Ovary (tissue), 3 donors: ENCODE measurements around the gene ANKRD23.

Source experiments
- EP300 ChIP-seq: sonication (generic); formaldehyde crosslinking; IDR thresholded peaks from one replicate; pipeline ENCODE4 v1.6.1; 2017; ENCODE audit warnings: antibody characterized with exemption
- POLR2A ChIP-seq: fragments of 450-650 bp; IDR thresholded peaks from one replicate; pipeline ENCODE4 v1.6.1; 2017; ENCODE audit warnings: antibody characterized with exemption, mild to moderate bottlenecking, moderate library complexity
- TF ChIP-seq, protein P1 (sequence below), 3 donors: fragments of 450-650 bp in 2 of 3; fragments of 200-600 bp in 1 of 3; IDR thresholded peaks; one replicate each; pipeline versions ENCODE4 v1.5.1 to v1.8.0; 2016 to 2022; ENCODE audit warnings: antibody characterized with exemption in 3 of 3, mild to moderate bottlenecking in 1 of 3
- donor health status: DM: no; HTN: no; CAD: no.

DNA sequence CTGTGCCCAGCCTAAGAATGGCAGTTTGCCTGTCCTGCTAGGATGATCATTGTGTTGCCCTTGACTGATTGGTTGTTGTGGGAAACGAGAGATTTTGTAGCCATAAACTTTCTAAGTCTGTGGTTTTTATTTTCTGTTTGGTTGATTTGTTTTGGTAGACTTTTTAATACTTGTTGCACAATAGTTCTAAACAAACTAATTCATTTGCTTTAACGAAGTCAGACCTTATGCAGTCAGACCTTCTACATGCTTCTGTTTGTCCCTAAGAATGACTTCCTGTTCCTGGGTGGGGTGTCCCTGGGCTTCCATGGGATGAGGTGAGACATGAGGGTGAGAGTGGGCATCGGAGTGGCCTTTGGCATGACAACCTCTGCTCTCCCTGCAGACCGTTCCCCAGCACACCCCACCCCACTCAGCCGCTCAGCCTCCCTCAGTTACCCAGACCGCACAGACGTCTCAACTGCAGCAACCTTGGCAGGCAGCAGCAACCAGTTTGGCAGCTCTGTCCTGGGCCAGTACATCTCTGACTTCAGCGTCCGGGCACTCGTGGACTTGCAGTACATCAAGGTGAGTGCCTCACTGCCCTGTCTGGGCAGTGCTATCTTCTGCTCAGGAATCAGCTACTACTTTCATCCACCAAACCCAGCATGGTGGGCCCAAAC, 35.5 kb downstream of the ANKRD23 start:
- TF ChIP-seq, protein P1, sequence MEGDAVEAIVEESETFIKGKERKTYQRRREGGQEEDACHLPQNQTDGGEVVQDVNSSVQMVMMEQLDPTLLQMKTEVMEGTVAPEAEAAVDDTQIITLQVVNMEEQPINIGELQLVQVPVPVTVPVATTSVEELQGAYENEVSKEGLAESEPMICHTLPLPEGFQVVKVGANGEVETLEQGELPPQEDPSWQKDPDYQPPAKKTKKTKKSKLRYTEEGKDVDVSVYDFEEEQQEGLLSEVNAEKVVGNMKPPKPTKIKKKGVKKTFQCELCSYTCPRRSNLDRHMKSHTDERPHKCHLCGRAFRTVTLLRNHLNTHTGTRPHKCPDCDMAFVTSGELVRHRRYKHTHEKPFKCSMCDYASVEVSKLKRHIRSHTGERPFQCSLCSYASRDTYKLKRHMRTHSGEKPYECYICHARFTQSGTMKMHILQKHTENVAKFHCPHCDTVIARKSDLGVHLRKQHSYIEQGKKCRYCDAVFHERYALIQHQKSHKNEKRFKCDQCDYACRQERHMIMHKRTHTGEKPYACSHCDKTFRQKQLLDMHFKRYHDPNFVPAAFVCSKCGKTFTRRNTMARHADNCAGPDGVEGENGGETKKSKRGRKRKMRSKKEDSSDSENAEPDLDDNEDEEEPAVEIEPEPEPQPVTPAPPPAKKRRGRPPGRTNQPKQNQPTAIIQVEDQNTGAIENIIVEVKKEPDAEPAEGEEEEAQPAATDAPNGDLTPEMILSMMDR (IDR thresholded peaks at IDR 0.05), result no peak
- no peak for TF ChIP-seq EP300
- no peak for TF ChIP-seq POLR2A
